ENCODE measurements around the gene CXorf51B.
"Not testable (repeated sequence)": the region's sequence is repeated elsewhere in the genome, so short reads cannot be mapped to it uniquely, and the experiment has no call there.

CXorf51B gene

GRCh38 chrX:146809471-146809870 lies at the start of gene CXorf51B:
CXorf51B (plus strand) TSS chrX:146809771; CDS start chrX:146809792, 21 bp downstream.
- not testable (repeated sequence) for H3K27ac ChIP-seq

GRCh38 chrX:146814644-146815043 lies 5.1 kb downstream of the CXorf51B start, which contains the start of gene CXorf51A:
CXorf51A (minus strand) TSS chrX:146814744; CDS start chrX:146814723, 21 bp downstream.
- H3K27ac ChIP-seq: not testable (repeated sequence)

- TF ChIP-seq CTCF (conservative IDR thresholded peaks at IDR 0.05): no peak
- no peak for TF ChIP-seq ZFX (IDR thresholded peaks at IDR 0.05)
- H3K27ac ChIP-seq: no peak overlapping the region
Measured at GRCh38 chrX:146831994-146832393, 22.4 kb downstream of the CXorf51B start.

- TF ChIP-seq CTCF (conservative IDR thresholded peaks at IDR 0.05): no peak
- no peak for TF ChIP-seq ZFX (IDR thresholded peaks at IDR 0.05)
- H3K27ac ChIP-seq: no peak overlapping the region
Measured at GRCh38 chrX:146854281-146854680, 44.7 kb downstream of the CXorf51B start.

Data from C4-2B (cell line).